ENCODE results near the gene MRPS33. TPM values are rescaled to one million over a fixed set of nuclear protein-coding genes. Genes with fewer than 3 reads are reported as not detected.
"Not testable (repeated sequence)": the region's sequence is repeated elsewhere in the genome, so short reads cannot be mapped to it uniquely, and the experiment has no call there.

MRPS33 gene
- total and polyA plus RNA-seq, 2 donors (not counting 3 experiments of a cell fraction or from before 2014, with no cell fraction given), result 13.5 to 34.1 TPM

DNA sequence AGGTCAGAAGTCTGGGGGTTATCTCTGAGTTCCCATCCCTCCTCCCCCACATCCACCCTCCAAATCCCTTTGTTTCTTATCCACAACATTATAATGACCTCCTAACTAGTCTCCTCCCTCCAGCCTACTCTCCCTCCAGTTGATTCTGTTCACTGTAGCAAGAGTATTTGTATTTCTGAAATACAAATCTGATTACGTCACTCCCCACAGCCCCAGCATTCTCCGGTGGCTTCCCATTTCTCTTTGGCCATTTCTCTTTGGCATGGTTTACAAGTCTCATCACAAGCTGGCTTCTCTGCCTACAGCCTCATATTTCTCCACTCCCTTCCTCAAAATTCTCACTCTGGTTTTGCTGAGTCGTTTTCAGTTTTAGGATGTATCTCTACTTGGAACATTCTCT lies 24.6 kb upstream of the MRPS33 start:
- TF ChIP-seq JUN (IDR thresholded peaks at IDR 0.05; ENCODE audit: borderline replicate concordance, insufficient read depth, insufficient read length, low read depth), result no peak
- TF ChIP-seq GATA2 (IDR thresholded peaks at IDR 0.05; ENCODE audit: insufficient read depth, insufficient read length, low read depth, low read length), result no peak
- TF ChIP-seq, protein P1, sequence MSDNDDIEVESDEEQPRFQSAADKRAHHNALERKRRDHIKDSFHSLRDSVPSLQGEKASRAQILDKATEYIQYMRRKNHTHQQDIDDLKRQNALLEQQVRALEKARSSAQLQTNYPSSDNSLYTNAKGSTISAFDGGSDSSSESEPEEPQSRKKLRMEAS (IDR thresholded peaks at IDR 0.05; ENCODE audit: insufficient read depth, insufficient read length), result no peak
- no peak for TF ChIP-seq POLR2A (IDR thresholded peaks at IDR 0.05; ENCODE audit: low read depth, low read length)
- no peak for TF ChIP-seq POLR2AphosphoS5 (IDR thresholded peaks at IDR 0.05; ENCODE audit: insufficient read depth, low read depth, low read length)
- TF ChIP-seq MYC (IDR thresholded peaks at IDR 0.05; ENCODE audit: low read depth, low read length), result no peak
- no peak for TF ChIP-seq EZH2 (IDR thresholded peaks at IDR 0.05; ENCODE audit: borderline replicate concordance, low read depth, low read length, severe bottlenecking)
- intact Hi-C loops (cut with micrococcal nuclease), result no loop called here

DNA sequence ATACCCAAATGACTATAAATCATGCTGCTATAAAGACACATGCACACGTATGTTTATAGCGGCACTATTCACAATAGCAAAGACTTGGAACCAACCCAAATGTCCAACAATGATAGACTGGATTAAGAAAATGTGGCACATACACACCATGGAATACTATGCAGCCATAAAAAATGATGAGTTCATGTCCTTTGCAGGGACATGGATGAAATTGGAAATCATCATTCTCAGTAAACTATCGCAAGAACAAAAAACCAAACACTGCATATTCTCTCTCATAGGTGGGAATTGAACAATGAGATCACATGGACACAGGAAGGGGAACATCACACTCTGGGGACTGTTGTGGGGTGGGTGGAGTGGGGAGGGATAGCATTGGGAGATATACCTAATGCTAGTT lies 23.3 kb upstream of the MRPS33 start:
- H3K4me3 ChIP-seq (replicated peaks in 1 of 3; ENCODE audit: insufficient read depth in 1 of 3, low read depth in 1 of 3, low read length in 3 of 3); DNase-seq (ENCODE audit: low read depth, low spot score); H3K27ac ChIP-seq (ENCODE audit: insufficient read depth, low read depth, low read length); dilution Hi-C loops (cut with MboI; ENCODE audit: extremely low pct_ligation_motif_present, low sequenced_read_pairs); H2AFZ ChIP-seq (ENCODE audit: low read depth, low read length); H3K79me2 ChIP-seq (ENCODE audit: control insufficient read depth, insufficient read depth, low read length); H3K4me1 ChIP-seq (ENCODE audit: control insufficient read depth, extremely low read depth, insufficient read depth, low read length); H4K20me1 ChIP-seq (replicated peaks; ENCODE audit: control insufficient read depth, extremely low read depth, insufficient read depth, low read length); FAIRE-seq; BruUV-seq (replicated peaks); H3K9me3 ChIP-seq (replicated peaks; ENCODE audit: control insufficient read depth, insufficient read depth, low read length); H3K36me3 ChIP-seq (ENCODE audit: control insufficient read depth in 2 of 2, extremely low read depth in 1 of 2, insufficient read depth in 2 of 2, low read length in 2 of 2); H3K9me1 ChIP-seq (replicated peaks; ENCODE audit: control insufficient read depth, extremely low read depth, insufficient read depth, low read length); POLR2A ChIA-PET; intact Hi-C loops (cut with micrococcal nuclease); CTCF ChIA-PET; H3K4me2 ChIP-seq (ENCODE audit: insufficient read depth, low read length); H3K27me3 ChIP-seq (ENCODE audit: control insufficient read depth in 2 of 2, insufficient read depth in 2 of 2, low read length in 2 of 2); H3K9ac ChIP-seq (replicated peaks; ENCODE audit: extremely low read depth, insufficient read depth, low read length): not testable (repeated sequence)

More for the DNA sequence above, 24.6 kb upstream of the MRPS33 start:
- no peaks in the 10 kb centered on the region for H4K20me1 ChIP-seq (replicated peaks; ENCODE audit: control insufficient read depth, extremely low read depth, insufficient read depth, low read length)
- H2AFZ ChIP-seq (ENCODE audit: low read depth, low read length), result no peak overlapping the region
- H3K27me3 ChIP-seq (ENCODE audit: control insufficient read depth in 2 of 2, insufficient read depth in 2 of 2, low read length in 2 of 2), result no peaks in the 10 kb centered on the region
- no peak overlapping the region for H3K27ac ChIP-seq (ENCODE audit: insufficient read depth, low read depth, low read length)
- no peak overlapping the region for H3K4me3 ChIP-seq (replicated peaks in 1 of 3; ENCODE audit: insufficient read depth in 1 of 3, low read depth in 1 of 3, low read length in 3 of 3)
- no peaks in the 10 kb centered on the region for H3K36me3 ChIP-seq (ENCODE audit: control insufficient read depth in 2 of 2, extremely low read depth in 1 of 2, insufficient read depth in 2 of 2, low read length in 2 of 2)
- DNase-seq (ENCODE audit: low read depth, low spot score) (no peak), FAIRE-seq (no peak)
- ChIA-PET POLR2A (no interaction called here), CTCF (no interaction called here)
- H3K9me1 ChIP-seq (replicated peaks; ENCODE audit: control insufficient read depth, extremely low read depth, insufficient read depth, low read length), result no peaks in the 10 kb centered on the region
- H3K4me2 ChIP-seq (ENCODE audit: insufficient read depth, low read length), result no peak overlapping the region
- no peaks in the 10 kb centered on the region for H3K4me1 ChIP-seq (ENCODE audit: control insufficient read depth, extremely low read depth, insufficient read depth, low read length)
- dilution Hi-C loops (cut with MboI; ENCODE audit: extremely low pct_ligation_motif_present, low sequenced_read_pairs), result no loop called here
- no peaks in the 10 kb centered on the region for H3K9me3 ChIP-seq (replicated peaks; ENCODE audit: control insufficient read depth, insufficient read depth, low read length)
- no TSS peak for BruUV-seq (replicated peaks)
- no peaks in the 10 kb centered on the region for H3K79me2 ChIP-seq (ENCODE audit: control insufficient read depth, insufficient read depth, low read length)
- H3K9ac ChIP-seq (replicated peaks; ENCODE audit: extremely low read depth, insufficient read depth, low read length), result no peak overlapping the region

- H2AFZ ChIP-seq (ENCODE audit: low read depth, low read length); H3K36me3 ChIP-seq (ENCODE audit: control insufficient read depth in 2 of 2, extremely low read depth in 1 of 2, insufficient read depth in 2 of 2, low read length in 2 of 2); CTCF ChIA-PET; H3K79me2 ChIP-seq (ENCODE audit: control insufficient read depth, insufficient read depth, low read length); DNase-seq (ENCODE audit: low read depth, low spot score); H3K4me1 ChIP-seq (ENCODE audit: control insufficient read depth, extremely low read depth, insufficient read depth, low read length); H3K27ac ChIP-seq (ENCODE audit: insufficient read depth, low read depth, low read length); H3K9ac ChIP-seq (replicated peaks; ENCODE audit: extremely low read depth, insufficient read depth, low read length); H3K4me3 ChIP-seq (replicated peaks in 1 of 3; ENCODE audit: insufficient read depth in 1 of 3, low read depth in 1 of 3, low read length in 3 of 3); H3K9me3 ChIP-seq (replicated peaks; ENCODE audit: control insufficient read depth, insufficient read depth, low read length); intact Hi-C loops (cut with micrococcal nuclease); H3K27me3 ChIP-seq (ENCODE audit: control insufficient read depth in 2 of 2, insufficient read depth in 2 of 2, low read length in 2 of 2); POLR2A ChIA-PET; H3K9me1 ChIP-seq (replicated peaks; ENCODE audit: control insufficient read depth, extremely low read depth, insufficient read depth, low read length); FAIRE-seq; H4K20me1 ChIP-seq (replicated peaks; ENCODE audit: control insufficient read depth, extremely low read depth, insufficient read depth, low read length); dilution Hi-C loops (cut with MboI; ENCODE audit: extremely low pct_ligation_motif_present, low sequenced_read_pairs); H3K4me2 ChIP-seq (ENCODE audit: insufficient read depth, low read length); BruUV-seq (replicated peaks): not testable (repeated sequence)
These were observed 18.0 kb upstream of the MRPS33 start for GRCh38 chr7:141032539-141033323.

Measured in endothelial cell of umbilical vein (primary cell).